Heart right ventricle (tissue), 16 donors: ENCODE measurements around the gene GRIK4. TPM values are rescaled to one million over a fixed set of nuclear protein-coding genes. Genes with fewer than 3 reads are reported as not detected.

Experiments
- ATAC-seq, 8 donors: fragments of 200-7000 bp; cut with Tn5 transposase; one replicate each; pipeline ENCODE4 v1.9.1; 2020; ENCODE audit warnings: mild to moderate bottlenecking in 8 of 8, moderate library complexity in 8 of 8, moderate number of reproducible peaks in 1 of 8
- DNase-seq, 2 donors: peaks; one replicate each; pipeline ENCODE4 v3.0.0-alpha.2; 2020
- H3K27ac ChIP-seq, 10 donors: fragments of 200-600 bp; sonication (generic) in 2 of 10; one replicate each; pipeline versions ENCODE4 v1.5.0 to v1.8.0; 2020 to 2022; ENCODE audit warnings: mild to moderate bottlenecking in 3 of 10
- H3K27me3 ChIP-seq, 7 donors: fragments of 200-600 bp; one replicate each; pipeline ENCODE4 v1.8.0; 2021 to 2022; ENCODE audit warnings: mild to moderate bottlenecking in 2 of 7
- H3K36me3 ChIP-seq, 9 donors: fragments of 200-600 bp; sonication (generic) in 1 of 9; one replicate each; pipeline versions ENCODE4 v1.5.0 to v1.8.0; 2020 to 2022; ENCODE audit warnings: mild to moderate bottlenecking in 2 of 9
- H3K4me1 ChIP-seq, 9 donors: fragments of 200-600 bp; sonication (generic) in 1 of 9; one replicate each; pipeline versions ENCODE4 v1.5.0 to v1.8.0; 2020 to 2022; ENCODE audit warnings: mild to moderate bottlenecking in 4 of 9
- H3K4me3 ChIP-seq, 10 donors: fragments of 200-600 bp; sonication (generic) in 2 of 10; one replicate each; pipeline versions ENCODE4 v1.5.0 to v1.8.0; 2020 to 2022; ENCODE audit warnings: mild to moderate bottlenecking in 7 of 10, moderate library complexity in 2 of 10
- H3K9me3 ChIP-seq, 11 donors: fragments of 200-600 bp in 10 of 11; sonication (generic) in 2 of 11; one replicate each; pipeline versions ENCODE4 v1.5.0 to v1.8.0; 2013 to 2022; ENCODE audit warnings: mild to moderate bottlenecking in 2 of 11, control low read depth in 1 of 11, moderate library complexity in 1 of 11
- CTCF ChIP-seq, 9 donors: fragments of 200-600 bp; sonication (generic) in 2 of 9; IDR thresholded peaks; one replicate each; pipeline versions ENCODE4 v1.5.0 to v1.8.0; 2021 to 2022; ENCODE audit warnings: antibody characterized with exemption in 9 of 9, mild to moderate bottlenecking in 5 of 9, moderate library complexity in 1 of 9
- WGBS, 2 donors: extraction: QIAGEN DNeasy Blood & Tissue Kit; methylation state at CpG; one replicate each; pipeline ENCODE4 v1.1.7; 2013; ENCODE audit warnings: inconsistent platforms in 1 of 2; 5-methylcytosine and 5-hydroxymethylcytosine counted together
- intact Hi-C, 10 donors: fragments of 100-400 bp; cut with DNase I; formaldehyde crosslinking; loops; one replicate each; pipeline versions ENCODE4 v1.11.1 to v1.14.2; 2022
- polyA plus RNA-seq, 2 donors: library from polyadenylated mRNA; stranded (reverse); fragments of 200-250 nt; gene quantifications; one replicate each; pipeline ENCODE4 v1.2.3, GENCODE V29; 2013
- total RNA-seq, 10 donors: library from RNA; stranded (reverse); fragmentation: NEBNext Ultra II Directional in 3 of 10; extraction: Animal tissue kit (Norgen Biotek cat#: 25700) in 3 of 10; gene quantifications; one replicate each; pipeline versions ENCODE4 v1.2.1 to v1.2.4, GENCODE V29; 2021 to 2023
- donor health status: Arrhythmogenic right ventricular cardiomyopathy.
- donor health status: ischemic (EF 13 %, LVEDD 7.1; RV severe dilation, severe dysfunction).
- donor health status: healthy with polysubstance abuse.
- donor health status: DM: no; HTN: yes; CAD: no.
- donor health status: DM: no; HTN: no; CAD: no.
- donor health status: ischemic (EF 25% LVEDD 6.9; RV normal size, moderate dysfunction).
- donor health status: ischemic (EF 25% LVEDD 5.7; RV mildly dilated, moderate dysfunction).
- donor health status: healthy.
- donor health status: DM: yes; HTN: yes; CAD: no.
- donor health status: Ischemic cardiomyopathy.
- donor health status: ischemic (EF 35%, LVEDD 5.7; RV mildly dilated, moderate dysfunction).
- donor health status: nonischemic (EF 11% LVEDD 7.7; RV severe dilation, severe dysfunction).
- donor health status: DM: yes; HTN: yes; CAD: no.
- donor health status: PGD.
- donor health status: ischemic (EF 29% LVEDD 5.4; RV normal size, mild dysfunction).
- donor health status: nonischemic (EF 23%, LVEDD 6.1; RV moderate dilation, normal function).

The GRIK4 gene
- total and polyA plus RNA-seq, 12 donors, result 0.01 to 0.85 (median 0.37) TPM; not detected in 6

- H3K27me3 ChIP-seq, result peaks cover 0 to 14% (median 7%) of the 10 kb centered on the region in 7 donors
- H3K4me1 ChIP-seq, result peaks cover 0 to 12% (median 4%) of the 10 kb centered on the region in 9 donors
- intact Hi-C loops, result no loop called here
- no peaks in the 10 kb centered on the region for H3K36me3 ChIP-seq
- DNase-seq (no peak), ATAC-seq (no peak)
- H3K9me3 ChIP-seq, result peaks cover 0 to 30% (median 7%) of the 10 kb centered on the region in 11 donors
- H3K27ac ChIP-seq, result no peak overlapping the region
- 80 to 91% methylated on average over 10 of the region's 10 CpGs for WGBS, 2 donors
- TF ChIP-seq CTCF (IDR thresholded peaks at IDR 0.05), result no peak
- no peak overlapping the region for H3K4me3 ChIP-seq
Observed at GRCh38 chr11:120709808-120710207, 198.3 kb downstream of the GRIK4 start.

- Histone ChIP-seq H3K9me3 (peaks cover 0 to 23% (median 7%) of the 10 kb centered on the region in 11 donors), H3K4me1 (peaks cover 0 to 12% (median 6%) of the 10 kb centered on the region in 9 donors), H3K27me3 (peaks cover 0 to 20% (median 9%) of the 10 kb centered on the region in 7 donors), H3K4me3 (no peak overlapping the region), H3K27ac (no peak overlapping the region), H3K36me3 (no peaks in the 10 kb centered on the region)
- no peak for TF ChIP-seq CTCF (IDR thresholded peaks at IDR 0.05)
- ATAC-seq, result peak in 5 of 8 donors; percentile 36 to 55 (median 45)
- intact Hi-C loops, result no loop called here
- 62 to 64% methylated on average over 13 of the region's 13 CpGs for WGBS, 2 donors
- DNase-seq, result peak in 1 of 2 donors; percentile 15
Observed at GRCh38 chr11:120710354-120711131, 199.0 kb downstream of the GRIK4 start.

GRCh38 chr11:120712014-120712413, 200.5 kb downstream of the GRIK4 start:
- no peak for DNase-seq

GRCh38 chr11:120712881-120713280, 201.3 kb downstream of the GRIK4 start:
- intact Hi-C loops, result no loop called here
- 74 to 82% methylated on average over 4 of the region's 4 CpGs for WGBS, 2 donors
- peaks cover 0 to 12% (median 6%) of the 10 kb centered on the region in 9 donors for H3K4me1 ChIP-seq
- DNase-seq, result no peak
- H3K9me3 ChIP-seq, result peaks cover 0 to 3% (median 0%) of the 10 kb centered on the region in 11 donors
- no peaks in the 10 kb centered on the region for H3K36me3 ChIP-seq
- peaks cover 0 to 38% (median 18%) of the 10 kb centered on the region in 7 donors for H3K27me3 ChIP-seq
- TF ChIP-seq CTCF (IDR thresholded peaks at IDR 0.05), result no peak
- no peak overlapping the region for H3K4me3 ChIP-seq
- H3K27ac ChIP-seq, result no peak overlapping the region
- no peak for ATAC-seq

More at GRCh38 chr11:120712014-120712413, 200.5 kb downstream of the GRIK4 start:
- Histone ChIP-seq H3K9me3 (peaks cover 0 to 12% (median 7%) of the 10 kb centered on the region in 11 donors), H3K4me1 (peaks cover 0 to 12% (median 6%) of the 10 kb centered on the region in 9 donors), H3K4me3 (no peak overlapping the region), H3K27me3 (peaks cover 0 to 31% (median 14%) of the 10 kb centered on the region in 7 donors), H3K27ac (no peak overlapping the region), H3K36me3 (no peaks in the 10 kb centered on the region)
- no peak for TF ChIP-seq CTCF (IDR thresholded peaks at IDR 0.05)
- no peak for ATAC-seq
- WGBS, 2 donors, result 94 to 95% methylated on average over 6 of the region's 6 CpGs
- intact Hi-C loops, result no loop called here
